HG03159 (cell line): ENCODE results near the gene IL10RB.

Experiments used
- ATAC-seq: cut with Tn5 transposase; IDR thresholded peaks from one replicate; pipeline ENCODE4 v1.9.1; 2021; ENCODE audit warnings: mild to moderate bottlenecking, moderate library complexity; ENCODE audit not compliant: unreplicated experiment

IL10RB gene

GRCh38 chr21:33325222-33326067 is 59.3 kb downstream of the IL10RB start:
- ATAC-seq = peak; percentile 26

- ATAC-seq = no peak
These were observed 61.2 kb downstream of the IL10RB start for GRCh38 chr21:33327326-33327725.

GRCh38 chr21:33327792-33328433 is 61.7 kb downstream of the IL10RB start:
- ATAC-seq = no peak

GRCh38 chr21:33330726-33331125 is 64.6 kb downstream of the IL10RB start:
- no peak for ATAC-seq

DNA sequence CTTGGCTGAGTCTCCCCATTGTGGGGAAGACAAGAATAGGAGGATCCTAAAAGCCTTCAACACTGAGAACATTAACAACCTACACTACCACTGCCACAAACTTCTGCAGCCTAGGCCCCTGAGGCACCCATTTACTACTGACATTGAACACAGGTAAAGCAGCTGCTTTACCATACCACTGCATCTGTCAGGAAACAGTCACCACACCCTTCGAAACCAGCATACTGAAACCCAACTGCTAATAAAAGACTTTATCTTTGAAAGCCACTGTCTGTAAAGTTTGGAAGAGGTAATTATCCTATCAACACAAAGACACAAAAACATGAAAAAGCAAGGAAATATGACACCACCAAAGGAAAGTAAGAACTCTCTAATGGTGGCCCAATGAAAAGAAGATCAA is 66.0 kb downstream of the IL10RB start:
- peak; percentile 82 for ATAC-seq

DNA sequence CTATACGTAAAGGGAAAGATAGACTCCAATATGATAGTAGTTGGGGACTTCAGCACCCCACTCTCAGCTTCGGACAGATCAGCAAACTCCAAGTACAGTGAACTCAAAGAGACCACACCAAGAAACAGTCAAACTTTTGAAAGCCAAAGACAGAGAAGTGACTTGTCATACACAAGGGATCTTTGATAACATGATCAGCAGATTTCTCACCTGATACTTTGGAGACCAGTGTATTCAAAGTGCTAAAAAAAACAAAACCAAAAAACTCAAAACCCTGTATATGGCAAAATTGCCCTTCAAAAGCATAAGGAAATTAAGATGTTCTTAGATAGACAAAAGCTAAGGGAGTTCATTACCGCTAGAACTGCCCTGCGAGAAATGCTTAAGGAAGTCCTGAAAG is 68.0 kb downstream of the IL10RB start:
- no peak for ATAC-seq

DNA sequence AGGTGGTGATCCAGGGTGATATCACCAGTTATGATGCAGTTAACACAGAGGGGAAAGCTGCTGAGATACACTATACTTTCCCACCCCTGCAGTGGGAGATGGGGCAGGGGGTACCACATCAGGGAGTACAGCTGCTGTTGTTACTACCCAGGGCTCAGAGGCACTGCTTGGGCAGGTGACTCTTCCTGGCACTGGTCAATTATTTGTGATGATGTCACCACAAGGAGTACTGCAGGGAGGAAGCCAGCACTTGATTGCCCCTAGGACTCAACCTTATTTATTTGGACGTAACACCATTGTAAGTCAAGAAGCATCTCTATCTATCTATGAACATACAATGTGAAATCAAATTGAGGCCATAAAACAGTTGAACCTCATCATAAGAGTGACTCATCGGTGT is 68.7 kb downstream of the IL10RB start:
- no peak for ATAC-seq

DNA sequence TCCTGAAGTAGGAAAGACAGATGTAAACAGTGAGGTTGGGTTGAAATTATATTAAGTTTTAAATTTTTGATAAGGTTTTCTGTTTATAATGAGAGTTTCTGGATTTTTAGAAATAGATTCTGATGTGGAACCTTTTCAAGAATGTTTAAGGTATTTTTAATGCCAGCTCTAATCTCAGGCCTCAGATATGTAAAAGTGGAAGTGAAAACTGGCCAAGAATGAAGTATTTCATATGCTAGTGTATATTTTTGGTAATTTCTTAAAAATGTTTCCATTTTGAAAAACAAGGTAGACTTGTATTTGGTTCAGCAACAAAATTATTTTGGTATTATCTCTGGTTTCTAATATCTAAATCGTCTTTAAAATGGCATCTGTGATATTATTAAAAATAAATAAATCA is 73.0 kb downstream of the IL10RB start:
- ATAC-seq = no peak

- ATAC-seq = no peak
These were observed 73.8 kb downstream of the IL10RB start for GRCh38 chr21:33339918-33340317.

- no peak for ATAC-seq
These were observed 79.6 kb downstream of the IL10RB start for GRCh38 chr21:33345751-33346238.
